Measurements from ENCODE around the gene CACNA1C. TPM values are rescaled to one million over a fixed set of nuclear protein-coding genes. Genes with fewer than 3 reads are reported as not detected.
A peak's percentile ranks its signal among the peaks of the same experiment; 100 is the strongest.

Gene CACNA1C
- total RNA-seq, 1 donor from 2014 or later, result 15.6 TPM

- no peak for TF ChIP-seq CTCF (IDR thresholded peaks at IDR 0.05)
- Histone ChIP-seq H3K27ac (no peak overlapping the region), H3K4me1 (no peaks in the 10 kb centered on the region), H3K4me3 (no peak overlapping the region), H3K9me3 (no peaks in the 10 kb centered on the region), H3K36me3 (no peaks in the 10 kb centered on the region), H3K27me3 (peaks cover 9% of the 10 kb centered on the region)
- DNase-seq, result peak; percentile 16
- ATAC-seq, result no peak
- intact Hi-C loops (cut with DNase I), result no loop called here
Measured at GRCh38 chr12:2648406-2648805, 595.6 kb downstream of the CACNA1C start.

GRCh38 chr12:2649201-2650030 is 596.6 kb downstream of the CACNA1C start:
- no peaks in the 10 kb centered on the region for H3K36me3 ChIP-seq
- H3K4me1 ChIP-seq, result no peaks in the 10 kb centered on the region
- no peaks in the 10 kb centered on the region for H3K9me3 ChIP-seq
- intact Hi-C loops (cut with DNase I), result no loop called here
- H3K27me3 ChIP-seq, result peaks cover 9% of the 10 kb centered on the region
- H3K27ac ChIP-seq, result no peak overlapping the region
- no peak for TF ChIP-seq CTCF (IDR thresholded peaks at IDR 0.05)
- ATAC-seq (no peak), DNase-seq (peak; percentile 35)
- no peak overlapping the region for H3K4me3 ChIP-seq

GRCh38 chr12:2650261-2651067 is 597.7 kb downstream of the CACNA1C start:
- TF ChIP-seq CTCF (IDR thresholded peaks at IDR 0.05), result no peak
- Histone ChIP-seq H3K27me3 (peaks cover 9% of the 10 kb centered on the region), H3K4me3 (no peak overlapping the region), H3K36me3 (no peaks in the 10 kb centered on the region), H3K4me1 (no peaks in the 10 kb centered on the region), H3K9me3 (no peaks in the 10 kb centered on the region), H3K27ac (no peak overlapping the region)
- no peak for ATAC-seq
- intact Hi-C loops (cut with DNase I), result no loop called here
- peak; percentile 40 for DNase-seq

GRCh38 chr12:2651068-2651965 is 598.5 kb downstream of the CACNA1C start:
- ATAC-seq (no peak), DNase-seq (peak; percentile 45)
- no peaks in the 10 kb centered on the region for H3K9me3 ChIP-seq
- peaks cover 9% of the 10 kb centered on the region for H3K27me3 ChIP-seq
- H3K4me1 ChIP-seq, result no peaks in the 10 kb centered on the region
- H3K36me3 ChIP-seq, result peaks cover 2% of the 10 kb centered on the region
- no peak overlapping the region for H3K27ac ChIP-seq
- H3K4me3 ChIP-seq, result no peak overlapping the region
- no peak for TF ChIP-seq CTCF (IDR thresholded peaks at IDR 0.05)
- intact Hi-C loops (cut with DNase I), result no loop called here

- Histone ChIP-seq H3K27ac (no peak overlapping the region), H3K36me3 (peaks cover 8% of the 10 kb centered on the region), H3K4me1 (no peaks in the 10 kb centered on the region), H3K4me3 (no peak overlapping the region), H3K27me3 (peaks cover 9% of the 10 kb centered on the region), H3K9me3 (no peaks in the 10 kb centered on the region)
- DNase-seq (peak; percentile 61), ATAC-seq (no peak)
- intact Hi-C loops (cut with DNase I), result no loop called here
- no peak for TF ChIP-seq CTCF (IDR thresholded peaks at IDR 0.05)
Measured at GRCh38 chr12:2652011-2652400, 599.2 kb downstream of the CACNA1C start.

All from upper lobe of right lung (tissue), 1 donor.